Peyer's patch (tissue), 4 donors: ENCODE results near the gene LEMD2. TPM values are rescaled to one million over a fixed set of nuclear protein-coding genes. Genes with fewer than 3 reads are reported as not detected.

ENCODE experiments used
- DNase-seq, 3 donors: peaks; one replicate each; pipeline ENCODE4 v3.0.0-alpha.2; 2017 to 2019
- H3K27ac ChIP-seq, 4 donors: fragments of 200-600 bp; sonication (generic); one replicate each; pipeline ENCODE4 v1.5.1; 2016 to 2019
- H3K27me3 ChIP-seq, 2 donors: fragments of 200-600 bp; sonication (generic); one replicate each; pipeline ENCODE4 v1.5.1; 2019
- H3K36me3 ChIP-seq, 3 donors: fragments of 200-600 bp; sonication (generic); one replicate each; pipeline ENCODE4 v1.5.1; 2016 to 2019
- H3K4me1 ChIP-seq, 4 donors: fragments of 200-600 bp; sonication (generic); one replicate each; pipeline ENCODE4 v1.5.1; 2016 to 2019
- H3K4me3 ChIP-seq, 4 donors: fragments of 200-600 bp; sonication (generic); 1 replicate in 3 of 4; 2 replicates in 1 of 4; pipeline ENCODE4 v1.5.1; 2016 to 2019; ENCODE audit warnings: mild to moderate bottlenecking in 1 of 4
- H3K9me3 ChIP-seq, 4 donors: fragments of 200-600 bp; sonication (generic); one replicate each; pipeline ENCODE4 v1.5.1; 2016 to 2019; ENCODE audit warnings: mild to moderate bottlenecking in 1 of 4
- POLR2A ChIP-seq, 2 donors: fragments of 450-650 bp; IDR thresholded peaks; one replicate each; pipeline ENCODE4 v1.5.1; 2017; ENCODE audit warnings: antibody characterized with exemption in 2 of 2, mild to moderate bottlenecking in 2 of 2, moderate library complexity in 2 of 2
- total RNA-seq, 4 donors: library from RNA; depleted of rRNA; stranded (reverse); fragments of >200 nt; gene quantifications; one replicate each; pipeline ENCODE4 v1.1.0, GENCODE V29; 2016
- TF ChIP-seq, protein P1 (sequence below), 6 experiments: fragments of 450-650 bp in 4 of 6; fragments of 200-600 bp in 2 of 6; sonication (generic) in 1 of 6; IDR thresholded peaks; one replicate each; pipeline ENCODE4 v1.5.1; 2017 to 2019; ENCODE audit warnings: antibody characterized with exemption in 6 of 6, mild to moderate bottlenecking in 3 of 6, moderate library complexity in 1 of 6

The LEMD2 gene
- total RNA-seq, 4 donors from 2014 or later: 53.8 to 85.3 (median 75.8) TPM

DNA sequence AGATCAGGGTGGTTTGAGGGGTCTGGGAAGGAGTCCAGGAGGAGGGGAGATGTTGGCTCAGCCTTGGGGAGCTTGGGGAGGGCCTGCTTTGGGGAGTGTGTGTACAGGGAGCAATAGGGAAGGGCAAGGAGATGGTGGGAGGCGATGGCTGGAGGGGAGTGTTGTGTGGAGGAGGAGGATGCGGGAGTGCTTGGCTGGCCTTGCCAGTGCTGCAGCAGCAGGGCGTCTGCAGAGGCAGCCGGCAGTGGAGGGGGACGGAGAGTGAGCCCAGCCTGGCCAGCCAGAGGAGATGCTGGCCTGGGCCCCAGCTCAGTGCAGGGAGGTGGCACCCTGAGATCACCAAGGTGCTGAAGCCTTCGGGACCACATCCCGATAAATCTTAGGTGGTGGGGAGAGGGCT is 46.1 kb downstream of the LEMD2 start:
- no peak overlapping the region for H3K27ac ChIP-seq
- no peak overlapping the region for H3K4me3 ChIP-seq
- H3K4me1 ChIP-seq: peaks cover 0 to 18% (median 0%) of the 10 kb centered on the region in 4 donors
- no peaks in the 10 kb centered on the region for H3K9me3 ChIP-seq
- H3K27me3 ChIP-seq: no peaks in the 10 kb centered on the region
- DNase-seq: no peak
- H3K36me3 ChIP-seq: no peaks in the 10 kb centered on the region
- TF ChIP-seq POLR2A (IDR thresholded peaks at IDR 0.05): no peak
- TF ChIP-seq, protein P1, sequence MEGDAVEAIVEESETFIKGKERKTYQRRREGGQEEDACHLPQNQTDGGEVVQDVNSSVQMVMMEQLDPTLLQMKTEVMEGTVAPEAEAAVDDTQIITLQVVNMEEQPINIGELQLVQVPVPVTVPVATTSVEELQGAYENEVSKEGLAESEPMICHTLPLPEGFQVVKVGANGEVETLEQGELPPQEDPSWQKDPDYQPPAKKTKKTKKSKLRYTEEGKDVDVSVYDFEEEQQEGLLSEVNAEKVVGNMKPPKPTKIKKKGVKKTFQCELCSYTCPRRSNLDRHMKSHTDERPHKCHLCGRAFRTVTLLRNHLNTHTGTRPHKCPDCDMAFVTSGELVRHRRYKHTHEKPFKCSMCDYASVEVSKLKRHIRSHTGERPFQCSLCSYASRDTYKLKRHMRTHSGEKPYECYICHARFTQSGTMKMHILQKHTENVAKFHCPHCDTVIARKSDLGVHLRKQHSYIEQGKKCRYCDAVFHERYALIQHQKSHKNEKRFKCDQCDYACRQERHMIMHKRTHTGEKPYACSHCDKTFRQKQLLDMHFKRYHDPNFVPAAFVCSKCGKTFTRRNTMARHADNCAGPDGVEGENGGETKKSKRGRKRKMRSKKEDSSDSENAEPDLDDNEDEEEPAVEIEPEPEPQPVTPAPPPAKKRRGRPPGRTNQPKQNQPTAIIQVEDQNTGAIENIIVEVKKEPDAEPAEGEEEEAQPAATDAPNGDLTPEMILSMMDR (IDR thresholded peaks at IDR 0.05): no peak

DNA sequence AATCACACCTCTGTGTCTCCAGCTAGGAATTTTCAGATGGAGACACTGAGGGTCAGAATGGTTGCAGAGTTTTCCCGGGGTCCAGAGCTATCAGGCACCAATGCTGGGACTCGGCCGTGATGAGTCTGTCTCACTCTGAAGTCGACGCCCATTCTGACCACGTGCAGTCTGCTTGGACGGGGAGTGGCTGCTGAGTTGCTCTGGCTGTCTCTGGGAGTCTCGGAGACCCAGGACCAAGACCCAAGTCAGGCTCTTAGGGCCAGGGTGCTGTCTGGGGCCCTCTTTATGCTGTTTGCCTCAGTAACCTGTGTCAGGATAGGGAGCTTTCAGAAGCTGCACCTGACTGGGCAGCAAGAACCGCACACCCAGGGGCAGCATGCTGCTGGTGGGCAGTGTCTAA is 46.8 kb downstream of the LEMD2 start:
- H3K4me3 ChIP-seq: no peak overlapping the region
- no peak for DNase-seq
- peaks cover 0 to 18% (median 0%) of the 10 kb centered on the region in 4 donors for H3K4me1 ChIP-seq
- no peaks in the 10 kb centered on the region for H3K36me3 ChIP-seq
- no peaks in the 10 kb centered on the region for H3K9me3 ChIP-seq
- no peak overlapping the region for H3K27ac ChIP-seq
- no peaks in the 10 kb centered on the region for H3K27me3 ChIP-seq
- TF ChIP-seq, protein P1 (IDR thresholded peaks at IDR 0.05): no peak
- no peak for TF ChIP-seq POLR2A (IDR thresholded peaks at IDR 0.05)

DNA sequence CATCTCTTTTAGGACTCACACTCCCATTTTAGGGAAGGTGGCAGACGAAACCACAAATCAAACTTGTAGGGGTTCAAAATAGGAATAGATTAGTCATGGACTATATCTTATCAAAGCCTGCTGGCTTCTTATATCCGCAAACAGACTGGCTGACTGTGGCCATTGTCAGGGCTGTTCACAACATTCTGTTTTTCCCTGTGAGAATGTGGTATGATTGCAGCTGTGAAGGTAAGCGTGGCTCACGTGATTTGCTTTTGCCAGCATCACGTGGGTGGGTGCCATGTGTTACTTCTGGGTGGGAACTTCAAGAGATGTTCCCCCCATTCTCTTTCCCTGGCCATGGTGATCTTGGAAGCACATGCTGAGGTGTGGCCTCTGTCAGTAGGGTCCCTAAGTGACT is 48.1 kb downstream of the LEMD2 start:
- no peak for DNase-seq
- Histone ChIP-seq H3K9me3 (no peaks in the 10 kb centered on the region), H3K4me3 (no peak overlapping the region), H3K27me3 (no peaks in the 10 kb centered on the region), H3K27ac (no peak overlapping the region), H3K4me1 (peaks cover 0 to 18% (median 0%) of the 10 kb centered on the region in 4 donors), H3K36me3 (no peaks in the 10 kb centered on the region)
- TF ChIP-seq POLR2A (IDR thresholded peaks at IDR 0.05): no peak
- TF ChIP-seq, protein P1 (IDR thresholded peaks at IDR 0.05): no peak

DNA sequence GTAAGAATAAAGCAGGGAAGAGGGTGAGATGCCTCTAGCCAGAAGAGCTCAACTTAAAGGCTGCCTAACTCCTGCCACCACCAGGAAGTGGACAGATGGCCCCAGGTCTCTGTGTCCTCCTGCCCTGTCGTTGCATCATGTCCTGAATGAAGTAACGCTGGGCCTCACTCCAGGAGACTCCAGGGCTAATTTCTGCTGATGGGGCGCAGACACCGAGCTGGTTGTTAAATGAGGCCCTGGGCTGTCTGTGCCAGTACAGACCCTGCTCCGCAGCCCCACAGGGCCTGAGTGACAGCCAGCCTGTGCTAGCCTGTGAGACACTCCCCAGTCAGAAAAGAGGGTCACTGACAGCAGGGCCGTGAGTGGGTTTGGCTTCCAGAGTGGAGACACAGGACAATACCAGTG is 48.7 kb downstream of the LEMD2 start:
- peak overlapping the region in 1 of 4 donors; percentile 9 for H3K27ac ChIP-seq
- DNase-seq: no peak
- peaks cover 0 to 13% (median 0%) of the 10 kb centered on the region in 4 donors for H3K4me1 ChIP-seq

DNA sequence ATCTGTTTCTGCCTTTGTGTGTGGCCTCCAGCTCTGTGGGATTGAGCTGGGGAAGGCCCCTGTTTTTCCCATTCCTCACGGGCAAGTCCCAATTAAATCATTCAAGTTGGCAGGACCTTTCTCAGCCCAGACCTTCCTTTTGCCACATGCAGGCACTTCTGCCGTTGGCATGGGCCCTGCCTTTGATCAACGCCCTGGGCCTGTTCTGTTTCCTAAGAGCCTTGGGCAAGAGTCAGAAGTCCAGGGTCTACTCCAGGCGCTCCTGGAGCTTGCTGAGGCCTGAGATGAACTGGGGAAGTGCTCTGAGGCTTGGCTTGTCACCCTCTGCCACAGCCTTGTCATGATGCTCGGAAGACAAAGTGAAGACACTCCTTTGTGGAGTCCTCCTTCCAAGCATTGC is 49.4 kb downstream of the LEMD2 start:
- Histone ChIP-seq H3K4me1 (peaks cover 0 to 7% (median 0%) of the 10 kb centered on the region in 4 donors), H3K9me3 (no peaks in the 10 kb centered on the region), H3K4me3 (no peak overlapping the region), H3K27me3 (no peaks in the 10 kb centered on the region), H3K36me3 (no peaks in the 10 kb centered on the region), H3K27ac (peak overlapping the region in 1 of 4 donors; percentile 9)
- TF ChIP-seq POLR2A (IDR thresholded peaks at IDR 0.05): no peak
- TF ChIP-seq, protein P1 (IDR thresholded peaks at IDR 0.05): no peak
- peak in 1 of 3 donors; percentile 59 for DNase-seq

More for the DNA sequence above, 48.7 kb downstream of the LEMD2 start:
- TF ChIP-seq POLR2A (IDR thresholded peaks at IDR 0.05): no peak
- TF ChIP-seq, protein P1 (IDR thresholded peaks at IDR 0.05): no peak
- Histone ChIP-seq H3K9me3 (no peaks in the 10 kb centered on the region), H3K36me3 (no peaks in the 10 kb centered on the region), H3K27me3 (no peaks in the 10 kb centered on the region), H3K4me3 (no peak overlapping the region)

DNA sequence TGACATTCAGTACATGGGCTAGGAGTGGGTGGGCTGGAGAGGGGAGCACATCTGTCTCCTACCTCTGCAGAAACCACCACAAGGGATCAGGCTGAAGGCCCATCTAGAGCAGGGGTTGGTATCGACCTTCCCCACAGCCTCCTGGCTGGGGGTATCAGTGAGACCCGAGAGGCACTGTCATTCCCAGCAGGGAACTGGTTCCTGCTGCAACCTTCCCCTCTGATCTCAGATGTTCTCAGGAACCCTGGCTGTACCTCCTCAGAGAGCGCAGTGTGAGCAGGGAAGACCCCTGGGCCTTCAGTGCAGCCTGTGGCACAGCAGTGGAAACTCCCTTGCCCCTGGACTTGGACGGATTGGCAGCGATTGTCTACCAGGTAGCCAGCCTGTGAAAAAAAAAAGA is 50.1 kb downstream of the LEMD2 start:
- Histone ChIP-seq H3K36me3 (no peaks in the 10 kb centered on the region), H3K9me3 (no peaks in the 10 kb centered on the region), H3K27ac (no peak overlapping the region), H3K4me1 (peaks cover 0 to under 1% (median 0%) of the 10 kb centered on the region in 4 donors), H3K27me3 (no peaks in the 10 kb centered on the region), H3K4me3 (no peak overlapping the region)
- no peak for DNase-seq
- TF ChIP-seq POLR2A (IDR thresholded peaks at IDR 0.05): no peak
- TF ChIP-seq, protein P1 (IDR thresholded peaks at IDR 0.05): no peak
